AG04450 (cell line): ENCODE measurements around the gene ZC3H18. TPM values are rescaled to one million over a fixed set of nuclear protein-coding genes. Genes with fewer than 3 reads are reported as not detected.

Source experiments
- CTCF ChIA-PET: fragments of 300-600, 350-600 bp; formaldehyde crosslinking; extraction: SDS; loops from one replicate; lab custom pipeline; 2022; ENCODE audit warnings: antibody characterized with exemption, inconsistent platforms; lab: Charles Lee
- POLR2A ChIA-PET: fragments of 350-600 bp; formaldehyde crosslinking; extraction: SDS; loops from one replicate; lab custom pipeline; 2021; ENCODE audit warnings: antibody characterized with exemption, inconsistent platforms; lab: Yijun Ruan, JAX
- DNase-seq: peaks from one replicate; pipeline ENCODE4 v3.0.0-alpha.2; 2011; ENCODE audit warnings: low read depth, low spot score
- H3K27ac ChIP-seq: one replicate; pipeline ENCODE4 v1.5.1; 2012; ENCODE audit warnings: low read depth, low read length, control low read depth
- H3K27me3 ChIP-seq: one replicate; pipeline ENCODE4 v1.6.0; 2012; ENCODE audit warnings: low read length; ENCODE audit not compliant: control insufficient read depth, insufficient read depth
- H3K4me3 ChIP-seq: 2 replicates; pipeline ENCODE4 v1.5.1; 2011; ENCODE audit warnings: mild to moderate bottlenecking, low read depth, low read length, control low read depth
- H3K9me3 ChIP-seq: 2 replicates; pipeline ENCODE4 v1.5.1; 2012; ENCODE audit warnings: low read length; ENCODE audit not compliant: control insufficient read depth, insufficient read depth
- polyA plus RNA-seq: library from polyadenylated mRNA; depleted of rRNA; stranded (reverse); fragments of >200 nt; gene quantifications from 2 replicates; pipeline ENCODE4 v1.2.3, GENCODE V29; 2011
- TF ChIP-seq, protein P1 (sequence below): IDR thresholded peaks from 2 replicates; pipeline ENCODE4 v1.5.1; 2011; ENCODE audit warnings: low read depth, low read length, control low read depth, inconsistent platforms

The ZC3H18 gene
- polyA plus RNA-seq, 1 experiment: 10.1 TPM

DNA sequence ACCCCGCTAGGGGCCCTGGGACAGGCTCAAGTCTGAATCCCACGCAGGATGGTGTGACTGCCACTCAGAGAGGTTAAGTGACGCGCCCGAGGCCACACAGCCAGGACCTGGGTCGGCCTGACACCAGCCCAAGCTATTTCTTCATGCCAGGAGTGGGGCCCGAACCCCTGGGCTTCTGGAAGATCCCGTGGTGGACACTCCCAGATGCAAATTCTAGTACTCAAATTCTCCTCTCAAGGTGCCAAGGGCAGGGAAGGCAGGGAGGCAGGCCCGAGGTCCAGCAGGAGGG lies 73.4 kb downstream of the ZC3H18 start:
- ChIA-PET POLR2A (no interaction called here), CTCF (no interaction called here)
- Histone ChIP-seq H3K27me3 (peaks cover 23% of the 10 kb centered on the region), H3K27ac (no peak overlapping the region), H3K9me3 (no peaks in the 10 kb centered on the region; the same call in 1 of the 2 replicates), H3K4me3 (no peak overlapping the region)
- TF ChIP-seq, protein P1, sequence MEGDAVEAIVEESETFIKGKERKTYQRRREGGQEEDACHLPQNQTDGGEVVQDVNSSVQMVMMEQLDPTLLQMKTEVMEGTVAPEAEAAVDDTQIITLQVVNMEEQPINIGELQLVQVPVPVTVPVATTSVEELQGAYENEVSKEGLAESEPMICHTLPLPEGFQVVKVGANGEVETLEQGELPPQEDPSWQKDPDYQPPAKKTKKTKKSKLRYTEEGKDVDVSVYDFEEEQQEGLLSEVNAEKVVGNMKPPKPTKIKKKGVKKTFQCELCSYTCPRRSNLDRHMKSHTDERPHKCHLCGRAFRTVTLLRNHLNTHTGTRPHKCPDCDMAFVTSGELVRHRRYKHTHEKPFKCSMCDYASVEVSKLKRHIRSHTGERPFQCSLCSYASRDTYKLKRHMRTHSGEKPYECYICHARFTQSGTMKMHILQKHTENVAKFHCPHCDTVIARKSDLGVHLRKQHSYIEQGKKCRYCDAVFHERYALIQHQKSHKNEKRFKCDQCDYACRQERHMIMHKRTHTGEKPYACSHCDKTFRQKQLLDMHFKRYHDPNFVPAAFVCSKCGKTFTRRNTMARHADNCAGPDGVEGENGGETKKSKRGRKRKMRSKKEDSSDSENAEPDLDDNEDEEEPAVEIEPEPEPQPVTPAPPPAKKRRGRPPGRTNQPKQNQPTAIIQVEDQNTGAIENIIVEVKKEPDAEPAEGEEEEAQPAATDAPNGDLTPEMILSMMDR: no peak
- DNase-seq: no peak

DNA sequence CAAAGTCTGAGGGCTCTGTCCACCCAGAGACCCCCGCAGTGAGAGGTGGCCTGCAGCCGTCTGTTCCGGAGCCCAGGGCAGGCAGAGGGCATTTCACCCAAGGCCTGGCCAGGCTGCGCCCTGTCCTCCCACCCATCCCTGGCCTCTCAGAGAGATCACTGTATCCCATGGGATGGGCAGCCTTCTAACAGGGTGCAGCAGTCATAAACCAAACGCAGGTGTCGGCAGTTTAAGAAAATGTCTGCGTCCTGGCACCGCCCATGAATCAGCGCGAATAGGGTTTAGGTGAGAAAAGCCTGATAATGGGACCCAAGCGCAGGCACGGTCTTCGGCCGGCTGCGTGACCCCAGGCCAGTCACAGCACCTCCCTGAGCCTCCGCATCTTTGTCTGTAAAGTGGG lies 75.3 kb downstream of the ZC3H18 start:
- Histone ChIP-seq H3K27me3 (peaks cover 4% of the 10 kb centered on the region), H3K27ac (no peak overlapping the region), H3K4me3 (no peak overlapping the region), H3K9me3 (no peaks in the 10 kb centered on the region; the same call in 1 of the 2 replicates)
- no peak for DNase-seq
- ChIA-PET CTCF (no interaction called here), POLR2A (no interaction called here)
- TF ChIP-seq, protein P1: no peak

DNA sequence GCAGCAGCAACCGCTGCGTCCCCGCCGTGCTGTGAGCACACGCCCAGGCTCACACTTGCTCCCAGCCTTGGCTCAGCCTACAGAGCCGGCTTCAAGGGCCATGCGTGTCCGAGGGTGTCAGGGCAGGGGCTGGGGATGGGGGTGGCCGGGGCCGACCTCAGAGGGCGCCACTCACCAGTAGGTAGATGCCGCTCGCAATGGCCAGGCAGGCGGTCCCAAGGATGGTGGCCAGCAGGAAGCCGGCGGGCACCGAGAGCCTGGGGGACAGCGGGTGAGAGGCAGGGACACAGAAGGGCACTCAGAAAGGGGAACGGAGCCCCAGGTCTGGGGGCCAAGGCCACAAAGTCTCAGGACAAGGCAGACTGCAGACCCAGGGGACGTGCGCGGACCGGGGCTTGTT lies 75.7 kb downstream of the ZC3H18 start:
- Histone ChIP-seq H3K27ac (no peak overlapping the region), H3K4me3 (no peak overlapping the region), H3K27me3 (no peaks in the 10 kb centered on the region), H3K9me3 (no peaks in the 10 kb centered on the region; the same call in 1 of the 2 replicates)
- ChIA-PET CTCF (no interaction called here), POLR2A (no interaction called here)
- no peak for DNase-seq
- TF ChIP-seq, protein P1: no peak

DNA sequence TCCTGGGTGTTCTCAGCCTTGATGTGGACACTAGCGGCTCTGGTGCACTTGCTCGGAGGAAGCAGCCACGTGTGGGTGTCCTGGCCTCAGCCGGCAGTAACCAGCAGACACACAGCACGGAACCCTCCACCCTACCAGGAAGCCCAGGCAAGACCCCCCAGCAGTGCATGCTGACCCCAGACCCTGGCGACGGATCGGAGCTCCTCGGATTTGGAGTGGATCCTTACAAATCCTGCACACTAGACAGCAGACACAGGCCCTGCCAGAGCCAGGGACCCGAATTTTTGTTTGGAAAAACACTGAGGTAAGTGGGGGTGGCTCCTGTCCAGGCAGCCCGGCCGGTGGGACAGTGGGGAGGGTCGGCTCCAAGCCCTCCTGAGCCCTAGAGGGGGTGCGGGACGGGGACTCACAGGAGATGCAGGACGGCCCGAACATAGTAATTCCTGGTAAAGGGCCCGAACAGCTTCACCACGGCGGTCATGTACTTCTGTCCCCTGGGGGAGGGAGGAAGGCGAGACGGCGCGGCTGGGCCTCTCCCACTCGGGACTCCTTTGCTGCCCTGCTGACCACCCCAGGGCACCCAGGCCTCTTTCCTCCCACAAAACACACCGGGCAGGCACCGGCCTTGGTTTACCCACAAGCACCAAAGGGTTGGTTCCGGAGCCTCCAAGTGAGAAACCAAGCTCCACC lies 76.3 kb downstream of the ZC3H18 start:
- CTCF ChIA-PET: no interaction called here

More for the DNA sequence above, 76.3 kb downstream of the ZC3H18 start:
- DNase-seq: no peak
- Histone ChIP-seq H3K9me3 (no peaks in the 10 kb centered on the region; the same call in 1 of the 2 replicates), H3K4me3 (no peak overlapping the region), H3K27ac (no peak overlapping the region), H3K27me3 (no peaks in the 10 kb centered on the region)
- POLR2A ChIA-PET: no interaction called here
- TF ChIP-seq, protein P1: no peak
